ENCODE data around the gene TIE1.

The TIE1 gene

DNA sequence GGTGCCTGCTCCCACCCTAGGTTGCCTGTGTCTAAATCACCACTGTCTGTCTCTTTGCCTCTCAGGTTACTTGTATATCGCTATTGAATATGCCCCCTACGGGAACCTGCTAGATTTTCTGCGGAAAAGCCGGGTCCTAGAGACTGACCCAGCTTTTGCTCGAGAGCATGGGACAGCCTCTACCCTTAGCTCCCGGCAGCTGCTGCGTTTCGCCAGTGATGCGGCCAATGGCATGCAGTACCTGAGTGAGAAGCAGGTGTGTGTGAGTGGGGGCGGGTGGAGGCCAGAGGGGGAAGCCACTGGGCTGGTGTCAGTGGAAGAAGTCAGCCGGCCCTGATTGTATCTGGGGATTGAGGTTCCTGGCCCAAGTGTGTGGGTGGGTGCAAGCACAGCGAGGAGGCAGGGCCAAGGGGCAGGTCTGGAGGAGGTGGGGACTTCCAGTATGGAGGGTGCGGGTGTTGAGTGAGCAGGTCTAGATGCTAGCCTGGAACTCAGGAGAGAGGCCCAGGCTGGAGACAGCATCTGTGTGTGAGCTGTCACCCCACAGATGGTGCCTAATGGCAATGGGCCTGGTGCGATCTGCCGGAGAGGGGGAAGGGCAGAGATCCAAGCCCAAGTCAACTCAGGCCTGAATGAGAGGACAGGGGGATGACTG lies 17.2 kb downstream of the TIE1 start:
- TF ChIP-seq, protein P1, sequence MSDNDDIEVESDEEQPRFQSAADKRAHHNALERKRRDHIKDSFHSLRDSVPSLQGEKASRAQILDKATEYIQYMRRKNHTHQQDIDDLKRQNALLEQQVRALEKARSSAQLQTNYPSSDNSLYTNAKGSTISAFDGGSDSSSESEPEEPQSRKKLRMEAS (IDR thresholded peaks at IDR 0.05; ENCODE audit: low read depth, low read length): no peak
- TF ChIP-seq, protein P2, sequence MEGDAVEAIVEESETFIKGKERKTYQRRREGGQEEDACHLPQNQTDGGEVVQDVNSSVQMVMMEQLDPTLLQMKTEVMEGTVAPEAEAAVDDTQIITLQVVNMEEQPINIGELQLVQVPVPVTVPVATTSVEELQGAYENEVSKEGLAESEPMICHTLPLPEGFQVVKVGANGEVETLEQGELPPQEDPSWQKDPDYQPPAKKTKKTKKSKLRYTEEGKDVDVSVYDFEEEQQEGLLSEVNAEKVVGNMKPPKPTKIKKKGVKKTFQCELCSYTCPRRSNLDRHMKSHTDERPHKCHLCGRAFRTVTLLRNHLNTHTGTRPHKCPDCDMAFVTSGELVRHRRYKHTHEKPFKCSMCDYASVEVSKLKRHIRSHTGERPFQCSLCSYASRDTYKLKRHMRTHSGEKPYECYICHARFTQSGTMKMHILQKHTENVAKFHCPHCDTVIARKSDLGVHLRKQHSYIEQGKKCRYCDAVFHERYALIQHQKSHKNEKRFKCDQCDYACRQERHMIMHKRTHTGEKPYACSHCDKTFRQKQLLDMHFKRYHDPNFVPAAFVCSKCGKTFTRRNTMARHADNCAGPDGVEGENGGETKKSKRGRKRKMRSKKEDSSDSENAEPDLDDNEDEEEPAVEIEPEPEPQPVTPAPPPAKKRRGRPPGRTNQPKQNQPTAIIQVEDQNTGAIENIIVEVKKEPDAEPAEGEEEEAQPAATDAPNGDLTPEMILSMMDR (IDR thresholded peaks at IDR 0.05; ENCODE audit: low read depth, low read length): no peak
- TF ChIP-seq MYC (IDR thresholded peaks at IDR 0.05; ENCODE audit: low read depth, low read length): no peak
- H3K4me3 ChIP-seq (ENCODE audit: low read depth, low read length): no peak overlapping the region
- DNase-seq (ENCODE audit: low read depth): no peak

DNA sequence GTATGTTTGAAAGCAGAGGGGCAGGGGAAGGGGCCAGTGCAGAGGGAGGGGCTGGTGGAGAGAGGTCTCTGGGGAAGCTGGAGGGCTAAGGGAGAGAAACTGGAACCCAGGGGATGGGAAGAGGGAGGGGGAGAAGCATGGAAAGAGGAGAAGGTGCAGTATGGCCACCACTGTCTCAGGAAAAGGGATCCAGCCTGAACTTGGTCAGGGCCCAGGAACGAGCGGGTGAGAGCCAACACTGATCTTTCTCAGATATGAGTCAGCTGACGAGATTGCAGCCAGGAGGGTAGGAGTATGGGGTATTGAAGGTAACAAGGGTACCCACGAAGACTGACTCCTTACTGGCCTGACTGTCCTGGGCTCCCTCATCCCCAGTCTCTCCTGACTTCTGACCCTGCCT lies 18.0 kb downstream of the TIE1 start:
- no peak for TF ChIP-seq POLR2A (IDR thresholded peaks at IDR 0.05; ENCODE audit: extremely low read depth, insufficient read length)
- TF ChIP-seq, protein P2 (IDR thresholded peaks at IDR 0.05; ENCODE audit: low read depth, low read length): no peak
- TF ChIP-seq, protein P1 (IDR thresholded peaks at IDR 0.05; ENCODE audit: low read depth, low read length): no peak
- TF ChIP-seq MYC (IDR thresholded peaks at IDR 0.05; ENCODE audit: low read depth, low read length): no peak
- no peak for DNase-seq (ENCODE audit: low read depth)

DNA sequence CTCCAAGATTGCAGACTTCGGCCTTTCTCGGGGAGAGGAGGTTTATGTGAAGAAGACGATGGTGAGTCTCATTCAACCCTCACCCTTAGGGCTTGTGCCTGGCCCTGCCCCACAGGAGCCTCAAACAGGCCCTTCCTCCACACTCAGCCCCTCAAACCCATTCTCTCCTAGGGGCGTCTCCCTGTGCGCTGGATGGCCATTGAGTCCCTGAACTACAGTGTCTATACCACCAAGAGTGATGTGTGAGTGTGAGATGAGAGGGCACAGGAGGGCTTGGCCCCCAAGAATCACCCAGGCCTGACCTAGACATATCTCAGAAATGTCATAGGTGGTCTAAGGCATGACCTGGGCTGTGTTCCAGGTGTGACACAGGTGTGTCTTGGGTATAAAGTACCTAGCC lies 18.5 kb downstream of the TIE1 start:
- H3K4me3 ChIP-seq (ENCODE audit: low read depth, low read length): no peak overlapping the region
- TF ChIP-seq POLR2A (IDR thresholded peaks at IDR 0.05; ENCODE audit: extremely low read depth, insufficient read length): no peak
- TF ChIP-seq, protein P2 (IDR thresholded peaks at IDR 0.05; ENCODE audit: low read depth, low read length): no peak
- TF ChIP-seq, protein P1 (IDR thresholded peaks at IDR 0.05; ENCODE audit: low read depth, low read length): no peak
- no peak for TF ChIP-seq MYC (IDR thresholded peaks at IDR 0.05; ENCODE audit: low read depth, low read length)
- DNase-seq (ENCODE audit: low read depth): no peak

More for the DNA sequence above, 18.0 kb downstream of the TIE1 start:
- H3K4me3 ChIP-seq (ENCODE audit: low read depth, low read length): no peak overlapping the region

DNA sequence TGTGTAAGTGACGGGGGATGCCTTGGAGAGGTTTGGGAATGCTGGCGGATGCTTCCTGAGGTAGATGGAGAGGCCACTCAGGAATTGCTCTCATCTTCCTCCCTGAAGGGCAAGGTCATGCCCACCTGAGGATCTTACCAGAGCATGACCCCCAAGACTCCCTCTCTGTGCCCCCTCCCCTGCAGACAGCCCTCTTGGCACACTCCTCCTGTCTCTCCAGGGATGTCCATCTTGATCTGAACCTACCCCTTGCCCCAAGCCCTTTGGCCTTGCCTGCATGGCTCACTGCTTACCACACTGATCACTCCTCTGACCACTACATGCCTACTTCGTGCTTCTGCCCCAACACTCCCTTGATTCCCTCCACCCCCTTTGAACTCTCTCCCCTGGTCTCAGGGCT lies 19.0 kb downstream of the TIE1 start:
- no peak overlapping the region for H3K4me3 ChIP-seq (ENCODE audit: low read depth, low read length)
- no peak for DNase-seq (ENCODE audit: low read depth)
- TF ChIP-seq, protein P1 (IDR thresholded peaks at IDR 0.05; ENCODE audit: low read depth, low read length): no peak
- TF ChIP-seq, protein P2 (IDR thresholded peaks at IDR 0.05; ENCODE audit: low read depth, low read length): no peak
- TF ChIP-seq MYC (IDR thresholded peaks at IDR 0.05; ENCODE audit: low read depth, low read length) (no peak), POLR2A (IDR thresholded peaks at IDR 0.05; ENCODE audit: extremely low read depth, insufficient read length) (no peak)

DNA sequence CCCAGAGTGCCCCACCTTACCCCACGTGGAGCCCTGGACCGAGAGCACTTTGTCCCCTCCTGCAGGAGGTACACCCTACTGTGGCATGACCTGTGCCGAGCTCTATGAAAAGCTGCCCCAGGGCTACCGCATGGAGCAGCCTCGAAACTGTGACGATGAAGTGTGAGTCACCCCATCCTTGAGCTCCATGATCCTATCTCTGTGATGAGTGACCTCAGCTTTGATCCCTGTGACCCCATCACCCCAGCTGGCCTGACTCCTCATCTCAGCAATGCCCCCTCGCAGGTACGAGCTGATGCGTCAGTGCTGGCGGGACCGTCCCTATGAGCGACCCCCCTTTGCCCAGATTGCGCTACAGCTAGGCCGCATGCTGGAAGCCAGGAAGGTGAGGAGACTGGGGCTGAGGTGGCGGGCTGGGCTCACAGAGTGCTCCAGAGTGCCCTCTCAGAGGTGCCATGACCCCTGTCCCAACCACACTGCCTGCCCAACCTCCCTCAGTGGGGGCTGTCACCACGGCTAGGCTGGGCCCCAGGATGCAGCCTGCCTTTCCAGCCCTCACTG lies 20.6 kb downstream of the TIE1 start:
- no peak overlapping the region for H3K4me3 ChIP-seq (ENCODE audit: low read depth, low read length)
- TF ChIP-seq, protein P1 (IDR thresholded peaks at IDR 0.05; ENCODE audit: low read depth, low read length): no peak
- DNase-seq (ENCODE audit: low read depth): no peak

DNA sequence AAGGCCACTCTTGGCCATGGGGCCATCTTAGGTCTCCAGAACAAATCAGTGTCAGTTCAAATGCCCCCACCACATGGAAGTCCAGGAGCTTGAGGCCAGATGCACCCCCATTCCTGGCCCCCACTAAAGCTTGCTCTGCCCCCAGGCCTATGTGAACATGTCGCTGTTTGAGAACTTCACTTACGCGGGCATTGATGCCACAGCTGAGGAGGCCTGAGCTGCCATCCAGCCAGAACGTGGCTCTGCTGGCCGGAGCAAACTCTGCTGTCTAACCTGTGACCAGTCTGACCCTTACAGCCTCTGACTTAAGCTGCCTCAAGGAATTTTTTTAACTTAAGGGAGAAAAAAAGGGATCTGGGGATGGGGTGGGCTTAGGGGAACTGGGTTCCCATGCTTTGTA lies 21.7 kb downstream of the TIE1 start:
- TF ChIP-seq, protein P2 (IDR thresholded peaks at IDR 0.05; ENCODE audit: low read depth, low read length): no peak
- TF ChIP-seq POLR2A (IDR thresholded peaks at IDR 0.05; ENCODE audit: extremely low read depth, insufficient read length) (no peak), MYC (IDR thresholded peaks at IDR 0.05; ENCODE audit: low read depth, low read length) (no peak)
- TF ChIP-seq, protein P1 (IDR thresholded peaks at IDR 0.05; ENCODE audit: low read depth, low read length): no peak
- H3K4me3 ChIP-seq (ENCODE audit: low read depth, low read length): no peak overlapping the region
- no peak for DNase-seq (ENCODE audit: low read depth)

Data from NB4 (cell line).